H1 (cell line): ENCODE data around the gene CLIP3. TPM values are rescaled to one million over a fixed set of nuclear protein-coding genes. Genes with fewer than 3 reads are reported as not detected.

ENCODE experiments used
- ASH2L ChIP-seq: fragments of 200-600, 300-600 bp; sonication (generic); IDR thresholded peaks from one replicate; pipeline ENCODE4 v1.7.1; 2017; ENCODE audit warnings: low read length
- ATF2 ChIP-seq: IDR thresholded peaks from 2 replicates; pipeline ENCODE4 v1.6.1; 2012; ENCODE audit warnings: low read length, inconsistent platforms
- CEBPB ChIP-seq: IDR thresholded peaks from 2 replicates; pipeline ENCODE4 v1.6.1; 2012; ENCODE audit warnings: low read depth, low read length
- CTCF ChIP-seq, 3 experiments: IDR thresholded peaks; 1 replicate in 2 of 3; 2 replicates in 1 of 3; pipeline versions ENCODE4 v1.5.1 to v1.6.1; 2011; ENCODE audit warnings: low read length in 3 of 3, mild to moderate bottlenecking in 3 of 3, inconsistent platforms in 2 of 3, low read depth in 1 of 3, moderate library complexity in 1 of 3; ENCODE audit not compliant: insufficient read depth in 1 of 3; ENCODE audit errors: control extremely low read depth in 1 of 3
- E2F6 ChIP-seq: IDR thresholded peaks from 2 replicates; pipeline ENCODE4 v1.6.1; 2012; ENCODE audit warnings: inconsistent platforms
- EZH2 ChIP-seq: fragments of 200-600 bp; sonication (generic); IDR thresholded peaks from 2 replicates; pipeline ENCODE4 v1.7.1; 2012; ENCODE audit warnings: low read depth, mild to moderate bottlenecking, moderate library complexity, low read length, inconsistent platforms; ENCODE audit not compliant: severe bottlenecking
- GTF2F1 ChIP-seq: IDR thresholded peaks from 2 replicates; pipeline ENCODE4 v1.6.1; 2012; ENCODE audit warnings: low read depth, low read length, improper control_type of control experiment, borderline replicate concordance
- HDAC6 ChIP-seq: IDR thresholded peaks from one replicate; pipeline ENCODE4 v1.7.1; 2012; ENCODE audit warnings: low read depth, mild to moderate bottlenecking, inconsistent platforms, low read length, moderate library complexity
- MAFK ChIP-seq: IDR thresholded peaks from 2 replicates; pipeline ENCODE4 v1.6.1; 2012; ENCODE audit warnings: low read depth, mild to moderate bottlenecking, improper control_type of control experiment, low read length
- MAX ChIP-seq: IDR thresholded peaks from 2 replicates; pipeline ENCODE4 v1.6.1; 2012; ENCODE audit warnings: inconsistent platforms
- PHF8 ChIP-seq: fragments of 200-600 bp; sonication (generic); conservative IDR thresholded peaks from 2 replicates; pipeline ENCODE4 v1.7.1; 2012; ENCODE audit warnings: low read depth, mild to moderate bottlenecking, inconsistent platforms, low read length, moderate library complexity
- POLR2AphosphoS5 ChIP-seq: IDR thresholded peaks from 2 replicates; pipeline ENCODE4 v1.6.1; 2011; ENCODE audit warnings: low read depth, low read length
- POU5F1 ChIP-seq: IDR thresholded peaks from 2 replicates; pipeline ENCODE4 v1.6.1; 2011; ENCODE audit warnings: low read depth, mild to moderate bottlenecking, low read length, moderate library complexity
- RNF2 ChIP-seq: fragments of 200-900, 300-1000 bp; sonication (generic); IDR thresholded peaks from 2 replicates; pipeline ENCODE4 v1.7.1; 2016; ENCODE audit warnings: borderline replicate concordance, low read depth, mild to moderate bottlenecking, antibody characterized with exemption, low read length; ENCODE audit not compliant: poor library complexity, severe bottlenecking; ENCODE audit errors: missing control alignments
- RXRA ChIP-seq: IDR thresholded peaks from 2 replicates; pipeline ENCODE4 v1.6.1; 2011; ENCODE audit warnings: low read depth, mild to moderate bottlenecking, low read length, moderate library complexity; ENCODE audit not compliant: insufficient read depth
- SIX5 ChIP-seq: IDR thresholded peaks from 2 replicates; pipeline ENCODE4 v1.6.1; 2011; ENCODE audit warnings: mild to moderate bottlenecking, low read depth, low read length
- SP4 ChIP-seq: IDR thresholded peaks from 2 replicates; pipeline ENCODE4 v1.6.1; 2012; ENCODE audit warnings: low read length, inconsistent platforms
- TAF1 ChIP-seq: IDR thresholded peaks from 2 replicates; pipeline ENCODE4 v1.6.1; 2011; ENCODE audit warnings: mild to moderate bottlenecking, low read depth, low read length
- polyA plus RNA-seq, 7 experiments: library from polyadenylated mRNA; depleted of rRNA in 3 of 7; stranded (reverse) in 5 of 7; unstranded in 2 of 7; fragments of >200 nt in 5 of 7; fragments of 200-250 nt in 2 of 7; gene quantifications; 1 replicate in 5 of 7; 2 replicates in 1 of 7; 4 replicates in 1 of 7; pipeline versions ENCODE4 v1.2.1 to v1.2.3, GENCODE V29; 2011 to 2013; ENCODE audit warnings: missing spikeins in 2 of 7, mixed read lengths in 2 of 7
- total RNA-seq: library from RNA; stranded (reverse); fragmentation: NEBNext Ultra II Directional; extraction: Animal tissue kit (Norgen Biotek cat#: 25700); gene quantifications from 2 replicates; pipeline ENCODE4 v1.2.1, GENCODE V29; 2021

Gene CLIP3
- total and polyA plus RNA-seq, 2 of the 8 experiments (the other 6 are each of a cell fraction or from before 2014, with no cell fraction given) = 5.9 to 21.7 TPM

DNA sequence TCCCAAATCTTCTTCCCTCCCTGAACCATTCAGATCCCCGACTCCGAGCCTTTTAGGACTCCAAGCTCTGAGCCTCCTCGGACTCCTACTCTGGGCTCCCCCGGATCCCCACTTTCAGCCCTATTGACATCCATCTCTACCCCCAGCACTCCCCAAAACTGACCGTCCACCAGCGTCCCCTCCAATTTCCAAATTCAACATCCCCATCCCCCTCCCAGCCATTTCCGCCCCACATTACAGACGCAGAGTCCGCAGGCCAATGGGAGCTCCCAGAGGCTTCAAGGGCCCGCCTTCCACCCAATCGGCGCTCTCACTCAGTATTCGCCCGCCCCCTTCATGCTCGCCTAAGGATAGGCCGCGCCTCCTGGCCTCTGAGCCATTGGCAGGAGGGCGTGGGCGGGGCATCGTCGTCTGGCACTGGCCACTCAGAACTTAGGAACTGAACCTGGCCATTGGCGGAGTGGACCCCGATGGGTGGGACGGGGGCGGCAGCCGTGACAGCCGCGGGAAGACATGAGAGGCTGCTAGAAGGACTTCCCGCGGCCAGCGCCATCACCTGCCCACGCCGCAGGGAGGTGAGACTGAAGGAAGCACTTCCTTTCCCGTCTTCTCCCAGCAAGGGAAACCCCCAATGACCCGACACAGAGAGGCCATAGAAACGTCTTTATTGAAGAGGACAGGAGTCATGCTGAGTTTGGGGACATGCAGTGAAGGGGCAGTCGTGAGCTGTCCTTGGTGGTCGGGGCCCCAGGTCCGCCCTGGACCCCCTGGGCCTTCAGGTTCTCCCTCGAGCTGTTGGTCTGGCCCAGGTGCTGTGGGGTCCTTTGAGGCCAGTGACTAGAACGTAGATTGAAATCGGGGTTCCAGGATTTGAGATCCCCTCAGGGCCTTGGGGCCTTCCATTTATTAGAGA, 18.4 kb downstream of the CLIP3 start, which contains the start of gene ALKBH6 (continued):
- peak in 1 of 3 experiments; percentile 3; a peak in 1 of 4 replicates for TF ChIP-seq CTCF (IDR thresholded peaks at IDR 0.05; ENCODE audit: control extremely low read depth in 1 of 3, insufficient read depth in 1 of 3, low read depth in 1 of 3, low read length in 3 of 3)
- no peak for TF ChIP-seq MAFK
- no peak for TF ChIP-seq GTF2F1
- TF ChIP-seq EZH2 = no peak
- peak; percentile 25; the same call in 1 of the 2 replicates for TF ChIP-seq PHF8
- TF ChIP-seq POU5F1 = no peak
- 0 out of 2 replicates have a peak, but pooled peaks have one; percentile 20 for TF ChIP-seq E2F6
- peak; percentile 84; the same call in 1 of the 2 replicates for TF ChIP-seq SP4
- no peak for TF ChIP-seq RXRA
- TF ChIP-seq POLR2AphosphoS5 = no peak
- no peak for TF ChIP-seq RNF2
- no peak for TF ChIP-seq ATF2
- TF ChIP-seq SIX5 = no peak
- TF ChIP-seq TAF1 = peak; percentile 45; the same call in 1 of the 2 replicates
- TF ChIP-seq MAX = peak; percentile 54
- TF ChIP-seq CEBPB = no peak
- no peak for TF ChIP-seq HDAC6
- TF ChIP-seq ASH2L = no peak
